ENCODE measurements around the gene NLRP5.

DNA sequence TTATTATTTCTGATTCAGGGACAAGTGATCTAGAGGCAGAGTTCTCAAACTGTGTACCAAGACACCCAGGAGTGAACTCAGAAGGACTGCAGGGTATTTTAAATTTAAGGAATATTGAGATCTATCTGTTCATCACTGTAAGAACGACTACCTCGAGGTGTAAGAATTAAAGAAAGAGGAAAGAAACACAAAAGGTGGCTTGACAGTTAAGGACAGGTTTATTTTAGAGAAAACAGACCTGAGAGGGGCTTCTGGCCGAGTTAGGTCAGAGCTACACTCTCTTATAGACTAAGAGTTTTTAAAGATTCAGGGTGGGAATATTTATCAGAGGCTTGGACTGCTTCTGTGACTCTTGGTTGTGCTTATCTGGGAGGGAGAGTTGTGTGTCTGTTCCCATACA is 12.6 kb upstream of the NLRP5 start:
- TF ChIP-seq POLR2A (IDR thresholded peaks at IDR 0.05; ENCODE audit: control extremely low read depth in 1 of 2, low read depth in 2 of 2, low read length in 2 of 2) = no peak
- TF ChIP-seq, protein P1, sequence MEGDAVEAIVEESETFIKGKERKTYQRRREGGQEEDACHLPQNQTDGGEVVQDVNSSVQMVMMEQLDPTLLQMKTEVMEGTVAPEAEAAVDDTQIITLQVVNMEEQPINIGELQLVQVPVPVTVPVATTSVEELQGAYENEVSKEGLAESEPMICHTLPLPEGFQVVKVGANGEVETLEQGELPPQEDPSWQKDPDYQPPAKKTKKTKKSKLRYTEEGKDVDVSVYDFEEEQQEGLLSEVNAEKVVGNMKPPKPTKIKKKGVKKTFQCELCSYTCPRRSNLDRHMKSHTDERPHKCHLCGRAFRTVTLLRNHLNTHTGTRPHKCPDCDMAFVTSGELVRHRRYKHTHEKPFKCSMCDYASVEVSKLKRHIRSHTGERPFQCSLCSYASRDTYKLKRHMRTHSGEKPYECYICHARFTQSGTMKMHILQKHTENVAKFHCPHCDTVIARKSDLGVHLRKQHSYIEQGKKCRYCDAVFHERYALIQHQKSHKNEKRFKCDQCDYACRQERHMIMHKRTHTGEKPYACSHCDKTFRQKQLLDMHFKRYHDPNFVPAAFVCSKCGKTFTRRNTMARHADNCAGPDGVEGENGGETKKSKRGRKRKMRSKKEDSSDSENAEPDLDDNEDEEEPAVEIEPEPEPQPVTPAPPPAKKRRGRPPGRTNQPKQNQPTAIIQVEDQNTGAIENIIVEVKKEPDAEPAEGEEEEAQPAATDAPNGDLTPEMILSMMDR (IDR thresholded peaks at IDR 0.05; ENCODE audit: control extremely low read depth in 1 of 3, insufficient read depth in 1 of 3, low read depth in 1 of 3, low read length in 3 of 3) = no peak
- no peak for TF ChIP-seq TCF12 (IDR thresholded peaks at IDR 0.05; ENCODE audit: low read depth, low read length)
- TF ChIP-seq EZH2 (IDR thresholded peaks at IDR 0.05; ENCODE audit: low read depth, low read length, severe bottlenecking) = no peak
- TF ChIP-seq SP1 (IDR thresholded peaks at IDR 0.05; ENCODE audit: low read depth, low read length) = no peak
- TF ChIP-seq MAX (IDR thresholded peaks at IDR 0.05) = no peak
- TF ChIP-seq JUND (IDR thresholded peaks at IDR 0.05; ENCODE audit: low read length) = no peak
- TF ChIP-seq ZNF274 (IDR thresholded peaks at IDR 0.05; ENCODE audit: borderline replicate concordance, extremely low read depth, low read length) = no peak
- no peak for TF ChIP-seq KDM5A (IDR thresholded peaks at IDR 0.05; ENCODE audit: low read length)
- no peak for TF ChIP-seq USF2 (IDR thresholded peaks at IDR 0.05; ENCODE audit: low read length)
